Gastroesophageal sphincter (tissue), 3 donors: ENCODE measurements around the gene NELFCD.

ENCODE experiments used
- POLR2A ChIP-seq, 2 donors: fragments of 450-650 bp; IDR thresholded peaks; one replicate each; pipeline ENCODE4 v1.6.1; 2017; ENCODE audit warnings: antibody characterized with exemption in 2 of 2, mild to moderate bottlenecking in 2 of 2, moderate library complexity in 1 of 2
- TF ChIP-seq, protein P1 (sequence below), 4 experiments: fragments of 200-600 bp in 2 of 4; fragments of 450-650 bp in 2 of 4; sonication (generic) in 1 of 4; IDR thresholded peaks; one replicate each; pipeline ENCODE4 v1.5.1; 2017 to 2019; ENCODE audit warnings: antibody characterized with exemption in 4 of 4, mild to moderate bottlenecking in 2 of 4, moderate library complexity in 2 of 4

DNA sequence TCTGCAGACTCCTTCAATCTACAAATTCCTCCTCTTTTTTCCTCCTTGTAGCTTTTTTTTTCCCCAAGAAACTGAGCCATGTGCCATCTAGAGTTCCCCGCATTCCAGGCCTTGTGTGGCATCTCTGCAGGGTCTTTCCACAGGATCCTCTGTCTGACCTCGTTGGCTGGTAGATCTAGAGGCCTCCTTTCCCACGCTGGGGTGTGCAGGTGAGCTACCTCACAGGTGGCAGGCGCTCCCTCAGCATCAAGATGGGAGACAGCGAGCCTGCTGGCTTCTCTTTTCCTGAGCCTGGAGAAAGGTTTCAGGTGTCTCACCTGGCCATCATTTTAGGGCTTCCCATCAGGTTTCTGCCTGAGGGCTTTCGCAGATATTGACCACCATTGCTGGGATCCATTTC is 9.6 kb upstream of the NELFCD start:
- TF ChIP-seq POLR2A (IDR thresholded peaks at IDR 0.05) = no peak
- TF ChIP-seq, protein P1, sequence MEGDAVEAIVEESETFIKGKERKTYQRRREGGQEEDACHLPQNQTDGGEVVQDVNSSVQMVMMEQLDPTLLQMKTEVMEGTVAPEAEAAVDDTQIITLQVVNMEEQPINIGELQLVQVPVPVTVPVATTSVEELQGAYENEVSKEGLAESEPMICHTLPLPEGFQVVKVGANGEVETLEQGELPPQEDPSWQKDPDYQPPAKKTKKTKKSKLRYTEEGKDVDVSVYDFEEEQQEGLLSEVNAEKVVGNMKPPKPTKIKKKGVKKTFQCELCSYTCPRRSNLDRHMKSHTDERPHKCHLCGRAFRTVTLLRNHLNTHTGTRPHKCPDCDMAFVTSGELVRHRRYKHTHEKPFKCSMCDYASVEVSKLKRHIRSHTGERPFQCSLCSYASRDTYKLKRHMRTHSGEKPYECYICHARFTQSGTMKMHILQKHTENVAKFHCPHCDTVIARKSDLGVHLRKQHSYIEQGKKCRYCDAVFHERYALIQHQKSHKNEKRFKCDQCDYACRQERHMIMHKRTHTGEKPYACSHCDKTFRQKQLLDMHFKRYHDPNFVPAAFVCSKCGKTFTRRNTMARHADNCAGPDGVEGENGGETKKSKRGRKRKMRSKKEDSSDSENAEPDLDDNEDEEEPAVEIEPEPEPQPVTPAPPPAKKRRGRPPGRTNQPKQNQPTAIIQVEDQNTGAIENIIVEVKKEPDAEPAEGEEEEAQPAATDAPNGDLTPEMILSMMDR (IDR thresholded peaks at IDR 0.05) = no peak
